BJ (cell line): ENCODE measurements around the gene TUBA3D. TPM values are rescaled to one million over a fixed set of nuclear protein-coding genes. Genes with fewer than 3 reads are reported as not detected.
"Not testable (repeated sequence)": the region's sequence is repeated elsewhere in the genome, so short reads cannot be mapped to it uniquely, and the experiment has no call there.

Experiments
- CTCF ChIA-PET: fragments of 350-600 bp; formaldehyde crosslinking; extraction: SDS; loops from one replicate; lab custom pipeline; 2021; ENCODE audit warnings: antibody characterized with exemption, inconsistent platforms; lab: Yijun Ruan, JAX
- POLR2A ChIA-PET: fragments of 300-600 bp; sonication (Branson Sonifier 250); formaldehyde crosslinking; extraction: SDS; loops from one replicate; lab custom pipeline; 2021; ENCODE audit warnings: antibody characterized with exemption; lab: Charles Lee
- DNase-seq: peaks from one replicate; pipeline ENCODE4 v3.0.0-alpha.2; 2011; ENCODE audit warnings: low read depth
- H3K27me3 ChIP-seq: 2 replicates; pipeline ENCODE4 v1.6.0; 2011; ENCODE audit warnings: low read length; ENCODE audit not compliant: control insufficient read depth, insufficient read depth
- H3K36me3 ChIP-seq: 2 replicates; pipeline ENCODE4 v1.5.1; 2011; ENCODE audit warnings: low read length; ENCODE audit not compliant: control insufficient read depth, insufficient read depth
- H3K4me3 ChIP-seq: 2 replicates; pipeline ENCODE4 v1.5.1; 2011; ENCODE audit warnings: low read depth, mild to moderate bottlenecking, control low read depth, low read length
- polyA plus RNA-seq: library from polyadenylated mRNA; depleted of rRNA; stranded (reverse); fragments of >200 nt; gene quantifications from 2 replicates; pipeline ENCODE4 v1.2.3, GENCODE V29; 2011
- TF ChIP-seq, protein P1 (sequence below): IDR thresholded peaks from 2 replicates; pipeline ENCODE4 v1.5.1; 2011; ENCODE audit warnings: low read depth, mild to moderate bottlenecking, control low read depth, inconsistent platforms, low read length, moderate library complexity; ENCODE audit not compliant: insufficient read depth

Gene TUBA3D
- polyA plus RNA-seq, 1 experiment: not detected

DNA sequence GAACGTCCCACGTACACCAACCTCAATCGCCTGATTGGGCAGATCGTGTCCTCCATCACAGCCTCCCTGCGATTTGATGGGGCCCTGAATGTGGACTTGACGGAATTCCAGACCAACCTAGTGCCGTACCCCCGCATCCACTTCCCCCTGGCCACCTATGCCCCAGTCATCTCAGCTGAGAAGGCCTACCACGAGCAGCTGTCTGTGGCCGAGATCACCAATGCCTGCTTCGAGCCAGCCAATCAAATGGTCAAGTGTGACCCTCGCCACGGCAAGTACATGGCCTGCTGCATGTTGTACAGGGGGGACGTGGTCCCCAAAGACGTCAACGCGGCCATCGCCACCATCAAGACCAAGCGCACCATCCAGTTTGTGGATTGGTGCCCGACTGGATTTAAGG is 4.4 kb downstream of the TUBA3D start:
- DNase-seq, H3K4me3 ChIP-seq, H3K36me3 ChIP-seq, H3K27me3 ChIP-seq, POLR2A ChIA-PET: not testable (repeated sequence)
- CTCF ChIA-PET: interaction anchor here (1.2 kb wide), 1 partner anchor 12 kb away, joined by 6 read pairs; the partner anchor contains the start of gene MZT2A

GRCh38 chr2:131482506-131483155 is 6.7 kb downstream of the TUBA3D start:
- POLR2A ChIA-PET, H3K36me3 ChIP-seq, H3K4me3 ChIP-seq, H3K27me3 ChIP-seq, DNase-seq: not testable (repeated sequence)
- CTCF ChIA-PET: interaction anchor here (2.0 kb wide), 1 partner anchor 10 kb away, joined by 9 read pairs; the partner anchor contains the start of gene MZT2A

DNA sequence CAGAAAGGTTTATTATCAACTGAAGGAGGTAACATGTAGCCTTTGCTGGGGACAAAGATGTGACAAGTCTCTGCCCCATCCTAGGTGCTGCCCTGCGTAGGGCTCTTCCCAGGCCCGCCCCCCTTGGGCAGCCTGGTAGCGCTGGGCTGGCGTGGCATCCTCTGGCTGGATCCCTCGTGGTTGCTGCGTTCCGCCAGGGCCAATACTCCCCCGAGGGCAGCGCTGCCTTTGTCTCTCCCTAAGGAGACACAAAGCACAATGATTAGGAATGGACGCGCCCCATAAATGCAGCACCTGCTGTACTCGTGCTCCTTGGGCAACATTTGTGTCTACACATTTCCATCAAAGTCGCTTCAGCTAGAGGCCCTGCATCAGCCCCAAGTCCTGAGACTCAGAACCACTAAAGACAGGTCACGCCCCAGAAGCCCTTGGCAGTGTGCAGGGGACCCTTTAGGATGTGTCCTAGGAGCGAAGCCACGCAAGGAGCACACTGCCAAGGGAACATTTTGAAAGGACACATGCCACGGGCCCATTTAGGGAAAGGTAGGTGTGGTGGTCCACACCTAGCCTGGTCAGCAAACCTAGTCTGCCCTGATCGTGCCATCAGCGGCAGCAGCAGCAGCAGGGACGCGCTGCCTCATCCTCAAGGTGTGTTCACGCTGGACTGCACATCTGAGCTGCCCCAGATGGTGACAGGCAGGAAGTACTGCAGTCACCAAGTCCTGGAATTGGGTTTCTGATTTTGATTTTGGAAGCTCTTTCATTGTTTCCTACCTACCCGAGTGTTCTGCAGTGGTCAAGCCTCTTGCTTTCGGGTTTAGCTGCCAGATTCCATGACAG is 8.3 kb downstream of the TUBA3D start:
- H3K27me3 ChIP-seq, DNase-seq, H3K4me3 ChIP-seq, POLR2A ChIA-PET, H3K36me3 ChIP-seq: not testable (repeated sequence)
- CTCF ChIA-PET: interaction anchor here (2.0 kb wide), 1 partner anchor 8 kb away, joined by 9 read pairs; the partner anchor contains the start of gene MZT2A

DNA sequence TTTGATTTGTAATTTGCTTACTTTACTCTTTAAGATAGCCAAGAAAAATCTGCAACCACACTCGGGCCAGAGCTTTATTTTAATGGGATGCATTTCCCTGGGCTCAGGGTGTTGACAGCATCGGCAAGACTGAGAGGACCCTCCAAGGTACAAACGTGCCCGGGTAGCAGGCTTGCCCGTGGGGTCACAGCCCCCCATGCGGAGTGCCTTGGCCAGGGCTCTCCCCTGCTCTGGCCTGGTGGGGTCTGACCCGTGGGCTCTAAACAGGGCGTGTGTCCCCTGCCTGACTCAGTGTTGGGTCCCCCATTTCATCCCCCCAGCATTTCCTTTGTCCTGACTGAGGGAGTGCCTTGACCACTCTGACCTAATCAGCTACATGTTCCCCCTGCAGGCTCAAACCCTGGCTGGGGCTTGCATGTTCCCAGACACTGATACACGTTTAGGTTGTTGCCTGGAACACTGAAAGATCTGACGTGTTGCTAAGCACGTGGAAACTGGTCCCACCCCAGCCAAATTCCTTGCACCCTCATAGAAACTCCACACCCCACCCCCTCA is 9.1 kb downstream of the TUBA3D start:
- DNase-seq, CTCF ChIA-PET, POLR2A ChIA-PET, H3K4me3 ChIP-seq, H3K27me3 ChIP-seq, H3K36me3 ChIP-seq: not testable (repeated sequence)

GRCh38 chr2:131486201-131486902 is 10.4 kb downstream of the TUBA3D start:
- H3K27me3 ChIP-seq, DNase-seq, H3K4me3 ChIP-seq, POLR2A ChIA-PET, H3K36me3 ChIP-seq, CTCF ChIA-PET: not testable (repeated sequence)

DNA sequence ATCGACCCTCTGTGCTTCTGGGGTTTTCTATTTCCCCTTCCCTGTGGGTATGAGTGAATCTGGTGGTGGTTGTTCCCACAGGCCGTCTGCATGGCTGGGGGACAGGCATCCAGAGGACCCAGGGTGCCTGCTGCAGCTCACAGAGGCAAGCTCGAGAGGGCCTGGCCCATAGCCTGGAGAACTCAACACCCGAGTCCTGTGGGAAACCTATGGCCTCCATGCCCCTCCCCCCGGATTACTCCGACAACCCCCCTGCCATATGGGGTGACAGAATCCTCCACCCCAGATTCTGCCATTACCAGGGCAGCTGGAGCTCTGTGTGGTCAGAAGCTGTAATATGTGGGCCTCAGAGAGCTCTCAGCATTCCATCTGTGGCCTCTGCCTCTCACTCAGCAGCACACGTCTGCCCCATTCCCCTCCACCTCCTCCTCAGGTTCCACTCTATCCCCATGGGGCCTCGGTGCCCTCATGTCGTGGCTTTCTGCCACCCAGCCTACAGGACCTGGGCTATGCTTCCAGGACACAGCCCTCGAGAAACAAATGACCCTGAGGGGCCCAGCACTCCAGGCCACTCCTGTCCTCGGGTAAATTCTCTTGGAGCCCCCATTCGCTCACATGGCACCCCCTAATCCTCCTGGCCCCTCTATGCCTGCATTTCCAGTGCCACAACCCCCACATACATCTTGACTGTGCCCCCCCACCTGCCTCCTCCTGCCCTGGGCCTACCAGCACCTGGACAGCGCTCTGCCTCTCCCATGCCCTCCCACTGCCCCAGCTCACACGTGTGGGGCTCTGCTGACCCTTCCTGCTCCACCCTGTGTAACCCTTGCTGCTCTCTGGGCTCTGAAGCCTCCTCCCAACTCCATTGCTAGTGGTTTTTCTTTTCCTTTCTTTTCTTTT is 12.6 kb downstream of the TUBA3D start:
- TF ChIP-seq, protein P1, sequence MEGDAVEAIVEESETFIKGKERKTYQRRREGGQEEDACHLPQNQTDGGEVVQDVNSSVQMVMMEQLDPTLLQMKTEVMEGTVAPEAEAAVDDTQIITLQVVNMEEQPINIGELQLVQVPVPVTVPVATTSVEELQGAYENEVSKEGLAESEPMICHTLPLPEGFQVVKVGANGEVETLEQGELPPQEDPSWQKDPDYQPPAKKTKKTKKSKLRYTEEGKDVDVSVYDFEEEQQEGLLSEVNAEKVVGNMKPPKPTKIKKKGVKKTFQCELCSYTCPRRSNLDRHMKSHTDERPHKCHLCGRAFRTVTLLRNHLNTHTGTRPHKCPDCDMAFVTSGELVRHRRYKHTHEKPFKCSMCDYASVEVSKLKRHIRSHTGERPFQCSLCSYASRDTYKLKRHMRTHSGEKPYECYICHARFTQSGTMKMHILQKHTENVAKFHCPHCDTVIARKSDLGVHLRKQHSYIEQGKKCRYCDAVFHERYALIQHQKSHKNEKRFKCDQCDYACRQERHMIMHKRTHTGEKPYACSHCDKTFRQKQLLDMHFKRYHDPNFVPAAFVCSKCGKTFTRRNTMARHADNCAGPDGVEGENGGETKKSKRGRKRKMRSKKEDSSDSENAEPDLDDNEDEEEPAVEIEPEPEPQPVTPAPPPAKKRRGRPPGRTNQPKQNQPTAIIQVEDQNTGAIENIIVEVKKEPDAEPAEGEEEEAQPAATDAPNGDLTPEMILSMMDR: no peak
- CTCF ChIA-PET: no interaction called here
- POLR2A ChIA-PET: interaction anchor here (0.6 kb wide), 1 partner anchor 1303 kb away, joined by 4 read pairs; no protein-coding TSS in a partner anchor
- DNase-seq: no peak
- peaks cover 6% of the 10 kb centered on the region for H3K36me3 ChIP-seq
- no peaks in the 10 kb centered on the region for H3K27me3 ChIP-seq
- H3K4me3 ChIP-seq: no peak overlapping the region

- DNase-seq, POLR2A ChIA-PET, H3K36me3 ChIP-seq, CTCF ChIA-PET, H3K27me3 ChIP-seq: not testable (repeated sequence)
- H3K4me3 ChIP-seq: peak overlapping the region; percentile 95
These were observed 14.9 kb downstream of the TUBA3D start for GRCh38 chr2:131490616-131491468.

- peak overlapping the region; percentile 95 for H3K4me3 ChIP-seq
- CTCF ChIA-PET: interaction anchor here (0.9 to 2.6 kb wide), 7 partner anchors 8 to 191 kb away, joined by 3 to 10 read pairs (median 6); partner anchors contain the start of gene CCDC74A
- H3K27me3 ChIP-seq, POLR2A ChIA-PET, H3K36me3 ChIP-seq, DNase-seq: not testable (repeated sequence)
These were observed 15.5 kb downstream of the TUBA3D start for GRCh38 chr2:131491469-131491836.

DNA sequence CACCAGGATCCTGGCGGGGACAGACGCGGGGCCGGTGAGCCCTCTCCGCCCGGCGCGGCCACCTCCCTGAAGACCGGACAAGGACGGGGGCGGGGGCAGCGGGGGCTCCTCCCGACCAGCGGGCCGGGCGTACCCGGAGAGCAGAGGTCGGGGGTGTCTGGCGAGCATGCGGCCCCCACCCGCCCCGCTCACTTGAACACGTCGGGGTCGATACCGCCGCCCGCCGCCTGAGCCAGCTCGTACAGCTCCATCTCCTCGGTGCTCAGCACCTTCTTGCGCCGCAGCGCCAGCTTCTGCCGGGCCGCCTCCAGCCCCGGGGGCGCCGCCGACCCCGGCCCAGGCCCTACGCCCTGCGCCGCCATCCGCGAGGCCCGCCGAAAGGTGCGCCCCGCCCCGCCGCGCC is 16.1 kb downstream of the TUBA3D start, which contains the start of gene MZT2A:
TSS of gene MZT2A (minus strand) at position 383 of the 403 bp plus-strand sequence. CDS start at position 362, 21 bp downstream.
- POLR2A ChIA-PET, DNase-seq, H3K27me3 ChIP-seq, H3K36me3 ChIP-seq: not testable (repeated sequence)
- H3K4me3 ChIP-seq: peak within 1 kb of the TSS; percentile 95
- CTCF ChIA-PET: interaction anchor here (0.9 to 2.6 kb wide), 11 partner anchors 9 to 338 kb away, joined by 3 to 15 read pairs (median 5); partner anchors contain the start of gene CCDC74A
